Measurements from ENCODE around the gene PDGFRB. TPM values are rescaled to one million over a fixed set of nuclear protein-coding genes. Genes with fewer than 3 reads are reported as not detected.
A peak's percentile ranks its signal among the peaks of the same experiment; 100 is the strongest.

The PDGFRB gene
- total and polyA plus RNA-seq, 5 donors from 2014 or later: 0.03 TPM; not detected in 4

DNA sequence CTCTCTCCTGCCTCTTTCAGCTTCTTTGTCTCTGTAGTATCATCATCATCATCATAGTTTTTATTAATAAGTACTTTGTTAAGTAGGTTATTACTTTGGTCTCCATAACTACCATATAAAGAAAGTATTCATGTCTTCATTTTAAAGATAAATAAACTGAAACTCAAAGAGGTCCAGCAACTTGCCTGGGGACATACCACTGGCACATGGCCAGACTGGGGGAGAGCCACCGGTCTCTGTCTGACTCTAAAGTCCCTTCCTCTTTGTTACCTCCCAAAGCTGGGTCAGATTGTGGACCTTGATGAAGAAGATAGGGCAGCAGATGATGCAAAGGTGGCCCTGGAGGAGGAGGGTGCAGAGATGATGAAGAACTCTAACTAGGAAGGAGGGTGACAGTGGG is 19.4 kb upstream of the PDGFRB start:
- no peaks in the 10 kb centered on the region for H3K9me3 ChIP-seq (ENCODE audit: control insufficient read depth in 2 of 2, low read length in 2 of 2)
- no peak overlapping the region for H3K4me3 Mint-ChIP-seq
- H3K36me3 Mint-ChIP-seq: no peaks in the 10 kb centered on the region
- ATAC-seq (ENCODE audit: low read depth in 2 of 2): no peak
- peaks cover 17% of the 10 kb centered on the region for H3K27me3 Mint-ChIP-seq
- H3K4me1 Mint-ChIP-seq: no peaks in the 10 kb centered on the region
- H3K27ac Mint-ChIP-seq: no peak overlapping the region
- H3K4me1 ChIP-seq (ENCODE audit: control insufficient read depth, insufficient read depth, low read length, poor library complexity, severe bottlenecking): no peaks in the 10 kb centered on the region
- H3K4me3 ChIP-seq (ENCODE audit: low read depth, low read length): no peak overlapping the region
- no peaks in the 10 kb centered on the region for H3K27me3 ChIP-seq (ENCODE audit: control insufficient read depth, insufficient read depth, low read length)
- no peaks in the 10 kb centered on the region for H3K9me3 Mint-ChIP-seq
- DNase-seq: no peak
- no peak overlapping the region for H3K27ac ChIP-seq (ENCODE audit: insufficient read depth, low read length, poor library complexity, severe bottlenecking)
- H3K36me3 ChIP-seq (ENCODE audit: control insufficient read depth, insufficient read depth, low read length): no peaks in the 10 kb centered on the region

- no peaks in the 10 kb centered on the region for H3K9me3 ChIP-seq (ENCODE audit: control insufficient read depth in 2 of 2, low read length in 2 of 2)
- H3K36me3 Mint-ChIP-seq: no peaks in the 10 kb centered on the region
- no peaks in the 10 kb centered on the region for H3K4me1 ChIP-seq (ENCODE audit: control insufficient read depth, insufficient read depth, low read length, poor library complexity, severe bottlenecking)
- DNase-seq: no peak
- no peak overlapping the region for H3K27ac Mint-ChIP-seq
- no peaks in the 10 kb centered on the region for H3K4me1 Mint-ChIP-seq
- no peak overlapping the region for H3K4me3 ChIP-seq (ENCODE audit: low read depth, low read length)
- ATAC-seq (ENCODE audit: low read depth in 2 of 2): no peak
- no peaks in the 10 kb centered on the region for H3K36me3 ChIP-seq (ENCODE audit: control insufficient read depth, insufficient read depth, low read length)
- no peak overlapping the region for H3K27ac ChIP-seq (ENCODE audit: insufficient read depth, low read length, poor library complexity, severe bottlenecking)
- H3K4me3 Mint-ChIP-seq: no peak overlapping the region
- no peaks in the 10 kb centered on the region for H3K9me3 Mint-ChIP-seq
- H3K27me3 Mint-ChIP-seq: peaks cover 17% of the 10 kb centered on the region
- no peaks in the 10 kb centered on the region for H3K27me3 ChIP-seq (ENCODE audit: control insufficient read depth, insufficient read depth, low read length)
Measured at GRCh38 chr5:150174285-150174684, 18.6 kb upstream of the PDGFRB start.

DNA sequence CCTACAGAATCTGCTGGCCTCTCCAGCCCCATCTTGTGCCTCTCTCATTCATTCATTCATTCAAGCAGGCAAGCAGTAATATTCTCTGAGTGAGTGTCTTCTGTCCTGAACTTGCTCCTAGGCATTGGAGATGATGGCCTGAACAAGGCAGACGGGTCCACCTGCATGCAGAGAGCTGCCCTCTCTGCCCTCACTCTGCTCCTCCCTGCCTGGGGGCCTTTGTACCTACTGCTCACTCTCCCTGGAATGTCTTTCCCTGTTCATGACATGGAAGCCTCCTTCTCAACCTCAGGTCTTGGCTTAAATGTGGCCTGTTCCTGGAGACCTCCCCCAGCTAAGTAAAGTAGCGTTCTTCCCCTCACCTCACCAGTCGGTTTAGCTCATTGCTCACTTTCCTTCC is 17.5 kb upstream of the PDGFRB start:
- H3K27me3 Mint-ChIP-seq: peaks cover 15% of the 10 kb centered on the region
- H3K9me3 ChIP-seq (ENCODE audit: control insufficient read depth in 2 of 2, low read length in 2 of 2): no peaks in the 10 kb centered on the region
- no peaks in the 10 kb centered on the region for H3K36me3 Mint-ChIP-seq
- no peaks in the 10 kb centered on the region for H3K36me3 ChIP-seq (ENCODE audit: control insufficient read depth, insufficient read depth, low read length)
- no peak overlapping the region for H3K27ac Mint-ChIP-seq
- no peaks in the 10 kb centered on the region for H3K4me1 ChIP-seq (ENCODE audit: control insufficient read depth, insufficient read depth, low read length, poor library complexity, severe bottlenecking)
- no peak for DNase-seq
- no peak for ATAC-seq (ENCODE audit: low read depth in 2 of 2)
- H3K27me3 ChIP-seq (ENCODE audit: control insufficient read depth, insufficient read depth, low read length): no peaks in the 10 kb centered on the region
- no peak overlapping the region for H3K4me3 ChIP-seq (ENCODE audit: low read depth, low read length)
- H3K4me3 Mint-ChIP-seq: no peak overlapping the region
- no peak overlapping the region for H3K27ac ChIP-seq (ENCODE audit: insufficient read depth, low read length, poor library complexity, severe bottlenecking)
- no peaks in the 10 kb centered on the region for H3K4me1 Mint-ChIP-seq
- H3K9me3 Mint-ChIP-seq: peaks cover 0 to under 1% (median 0%) of the 10 kb centered on the region in 7 donors

DNA sequence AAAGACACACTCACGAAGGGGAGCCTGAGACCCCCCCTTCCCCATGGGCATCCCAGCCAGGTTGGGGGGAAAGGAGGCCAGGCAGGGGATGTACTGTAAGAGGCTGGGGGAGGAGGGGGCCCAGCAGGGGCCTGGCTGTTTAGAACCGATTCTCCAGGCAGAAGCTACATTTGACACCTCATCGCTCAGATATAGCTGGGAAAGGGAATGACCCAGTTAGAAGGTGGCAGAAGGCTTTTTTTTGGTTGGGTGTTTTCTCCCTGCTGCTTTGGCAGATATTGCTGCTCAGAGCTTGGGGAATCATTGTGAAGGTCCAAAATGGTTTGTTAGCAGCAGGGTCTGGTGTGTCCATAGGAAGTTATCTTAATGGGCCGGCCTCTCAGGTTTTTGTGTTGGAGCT is 16.9 kb upstream of the PDGFRB start:
- H3K36me3 ChIP-seq (ENCODE audit: control insufficient read depth, insufficient read depth, low read length): no peaks in the 10 kb centered on the region
- H3K4me1 Mint-ChIP-seq: no peaks in the 10 kb centered on the region
- H3K4me3 ChIP-seq (ENCODE audit: low read depth, low read length): no peak overlapping the region
- H3K27ac Mint-ChIP-seq: no peak overlapping the region
- H3K27me3 ChIP-seq (ENCODE audit: control insufficient read depth, insufficient read depth, low read length): no peaks in the 10 kb centered on the region
- no peaks in the 10 kb centered on the region for H3K9me3 ChIP-seq (ENCODE audit: control insufficient read depth in 2 of 2, low read length in 2 of 2)
- no peak for ATAC-seq (ENCODE audit: low read depth in 2 of 2)
- no peaks in the 10 kb centered on the region for H3K36me3 Mint-ChIP-seq
- DNase-seq: no peak
- H3K27me3 Mint-ChIP-seq: peaks cover 21% of the 10 kb centered on the region
- H3K4me1 ChIP-seq (ENCODE audit: control insufficient read depth, insufficient read depth, low read length, poor library complexity, severe bottlenecking): no peaks in the 10 kb centered on the region
- H3K9me3 Mint-ChIP-seq: peaks cover 0 to 1% (median 0%) of the 10 kb centered on the region in 7 donors
- no peak overlapping the region for H3K4me3 Mint-ChIP-seq
- H3K27ac ChIP-seq (ENCODE audit: insufficient read depth, low read length, poor library complexity, severe bottlenecking): no peak overlapping the region

DNA sequence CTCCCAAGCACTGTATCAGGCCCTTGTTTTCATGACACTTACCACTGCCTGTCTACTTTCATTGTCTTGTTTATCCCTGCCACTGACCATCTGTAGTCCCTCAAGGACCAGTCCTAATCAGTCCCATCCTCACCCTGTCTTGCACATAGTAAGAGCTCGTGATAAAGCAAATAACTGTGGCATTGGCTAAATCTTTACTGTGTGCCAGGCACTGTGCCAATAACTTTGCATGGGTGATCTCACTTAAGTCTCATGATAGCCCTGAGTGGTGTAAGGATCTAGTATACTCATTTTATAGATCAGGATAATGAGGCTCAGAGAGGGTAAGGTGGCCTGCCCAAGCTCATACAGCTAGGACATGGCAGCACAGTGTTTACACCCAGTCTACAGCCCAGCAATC is 16.5 kb upstream of the PDGFRB start:
- H3K4me3 Mint-ChIP-seq: no peak overlapping the region
- peaks cover 0 to 1% (median 0%) of the 10 kb centered on the region in 7 donors for H3K9me3 Mint-ChIP-seq
- H3K4me1 ChIP-seq (ENCODE audit: control insufficient read depth, insufficient read depth, low read length, poor library complexity, severe bottlenecking): no peaks in the 10 kb centered on the region
- DNase-seq (no peak), ATAC-seq (ENCODE audit: low read depth in 2 of 2) (no peak)
- no peaks in the 10 kb centered on the region for H3K27me3 ChIP-seq (ENCODE audit: control insufficient read depth, insufficient read depth, low read length)
- H3K4me1 Mint-ChIP-seq: no peaks in the 10 kb centered on the region
- H3K27me3 Mint-ChIP-seq: peaks cover 25% of the 10 kb centered on the region
- H3K4me3 ChIP-seq (ENCODE audit: low read depth, low read length): no peak overlapping the region
- no peak overlapping the region for H3K27ac Mint-ChIP-seq
- no peaks in the 10 kb centered on the region for H3K9me3 ChIP-seq (ENCODE audit: control insufficient read depth in 2 of 2, low read length in 2 of 2)
- H3K27ac ChIP-seq (ENCODE audit: insufficient read depth, low read length, poor library complexity, severe bottlenecking): no peak overlapping the region
- no peaks in the 10 kb centered on the region for H3K36me3 ChIP-seq (ENCODE audit: control insufficient read depth, insufficient read depth, low read length)
- no peaks in the 10 kb centered on the region for H3K36me3 Mint-ChIP-seq

GRCh38 chr5:150168864-150169263 is 13.2 kb upstream of the PDGFRB start:
- Histone ChIP-seq H3K27me3 (ENCODE audit: control insufficient read depth, insufficient read depth, low read length) (no peaks in the 10 kb centered on the region), H3K27ac (ENCODE audit: insufficient read depth, low read length, poor library complexity, severe bottlenecking) (no peak overlapping the region), H3K4me1 (ENCODE audit: control insufficient read depth, insufficient read depth, low read length, poor library complexity, severe bottlenecking) (no peaks in the 10 kb centered on the region), H3K36me3 (ENCODE audit: control insufficient read depth, insufficient read depth, low read length) (no peaks in the 10 kb centered on the region), H3K4me3 (ENCODE audit: low read depth, low read length) (no peak overlapping the region), H3K9me3 (ENCODE audit: control insufficient read depth in 2 of 2, low read length in 2 of 2) (no peaks in the 10 kb centered on the region)
- no peak for DNase-seq
- Mint-ChIP-seq H3K36me3 (no peaks in the 10 kb centered on the region), H3K4me1 (no peaks in the 10 kb centered on the region), H3K27me3 (peaks cover 35% of the 10 kb centered on the region), H3K9me3 (peaks cover 0 to 1% (median 0%) of the 10 kb centered on the region in 7 donors), H3K4me3 (peak overlapping the region in 1 of 4 donors; percentile 13), H3K27ac (no peak overlapping the region)
- no peak for ATAC-seq (ENCODE audit: low read depth in 2 of 2)

DNA sequence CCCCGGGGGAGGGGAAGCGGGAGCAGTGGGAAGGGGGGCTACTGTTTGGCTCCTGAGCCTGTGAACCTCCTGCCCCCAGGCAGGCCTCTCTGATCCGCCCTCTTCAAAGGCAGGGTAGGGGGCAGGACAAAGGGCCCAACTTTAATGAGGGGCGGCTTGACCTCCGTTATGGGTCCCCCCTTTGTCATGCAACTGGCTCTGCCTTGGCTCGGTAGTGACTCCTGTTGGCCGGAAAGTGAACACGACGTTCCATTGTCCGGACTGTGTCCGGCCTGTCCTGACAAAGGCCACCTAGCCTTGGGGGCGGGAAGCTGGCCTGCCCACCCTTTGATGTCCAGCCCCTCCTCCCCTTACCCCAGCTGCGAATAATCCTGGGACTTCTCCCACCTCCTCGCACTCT is 12.3 kb upstream of the PDGFRB start:
- ATAC-seq (ENCODE audit: low read depth in 2 of 2) (no peak), DNase-seq (no peak)
- H3K27ac Mint-ChIP-seq: no peak overlapping the region
- H3K36me3 Mint-ChIP-seq: no peaks in the 10 kb centered on the region
- no peak overlapping the region for H3K27ac ChIP-seq (ENCODE audit: insufficient read depth, low read length, poor library complexity, severe bottlenecking)
- no peaks in the 10 kb centered on the region for H3K27me3 ChIP-seq (ENCODE audit: control insufficient read depth, insufficient read depth, low read length)
- H3K36me3 ChIP-seq (ENCODE audit: control insufficient read depth, insufficient read depth, low read length): no peaks in the 10 kb centered on the region
- no peaks in the 10 kb centered on the region for H3K9me3 ChIP-seq (ENCODE audit: control insufficient read depth in 2 of 2, low read length in 2 of 2)
- no peaks in the 10 kb centered on the region for H3K4me1 ChIP-seq (ENCODE audit: control insufficient read depth, insufficient read depth, low read length, poor library complexity, severe bottlenecking)
- peaks cover 35% of the 10 kb centered on the region for H3K27me3 Mint-ChIP-seq
- no peak overlapping the region for H3K4me3 ChIP-seq (ENCODE audit: low read depth, low read length)
- no peak overlapping the region for H3K4me3 Mint-ChIP-seq
- H3K4me1 Mint-ChIP-seq: no peaks in the 10 kb centered on the region
- peaks cover 0 to 1% (median 0%) of the 10 kb centered on the region in 7 donors for H3K9me3 Mint-ChIP-seq

GRCh38 chr5:150167512-150167850 is 11.8 kb upstream of the PDGFRB start:
- Histone ChIP-seq H3K27ac (ENCODE audit: insufficient read depth, low read length, poor library complexity, severe bottlenecking) (no peak overlapping the region), H3K4me3 (ENCODE audit: low read depth, low read length) (no peak overlapping the region), H3K27me3 (ENCODE audit: control insufficient read depth, insufficient read depth, low read length) (no peaks in the 10 kb centered on the region), H3K9me3 (ENCODE audit: control insufficient read depth in 2 of 2, low read length in 2 of 2) (no peaks in the 10 kb centered on the region), H3K4me1 (ENCODE audit: control insufficient read depth, insufficient read depth, low read length, poor library complexity, severe bottlenecking) (no peaks in the 10 kb centered on the region), H3K36me3 (ENCODE audit: control insufficient read depth, insufficient read depth, low read length) (no peaks in the 10 kb centered on the region)
- Mint-ChIP-seq H3K9me3 (peaks cover 0 to 1% (median 0%) of the 10 kb centered on the region in 7 donors), H3K4me1 (no peaks in the 10 kb centered on the region), H3K27ac (no peak overlapping the region), H3K36me3 (no peaks in the 10 kb centered on the region), H3K4me3 (no peak overlapping the region), H3K27me3 (peaks cover 35% of the 10 kb centered on the region)
- no peak for DNase-seq
- ATAC-seq (ENCODE audit: low read depth in 2 of 2): no peak
